SK-N-SH (cell line): Measurements from ENCODE around the gene SPAG8. TPM values are rescaled to one million over a fixed set of nuclear protein-coding genes. Genes with fewer than 3 reads are reported as not detected.

ENCODE experiments used
- CTCF ChIA-PET: fragments of 300-600, 350-600 bp; formaldehyde crosslinking; extraction: SDS; loops from one replicate; lab custom pipeline; 2021; lab: Yijun Ruan, JAX
- POLR2A ChIA-PET: fragments of 350-600 bp; sonication (Branson Sonifier 250); formaldehyde crosslinking; extraction: SDS; loops from one replicate; lab custom pipeline; 2020; ENCODE audit warnings: antibody characterized with exemption, inconsistent platforms; lab: Yijun Ruan, JAX
- DNase-seq: peaks from one replicate; pipeline ENCODE4 v3.0.0; 2012
- H2AFZ ChIP-seq: fragments of 200-600 bp; sonication (generic); 2 replicates; pipeline ENCODE4 v1.8.1; 2016; ENCODE audit warnings: antibody characterized with exemption, mild to moderate bottlenecking, low read depth
- H3F3A ChIP-seq: fragments of 200-600 bp; sonication (generic); replicated peaks from 2 replicates; pipeline ENCODE3; 2016; ENCODE audit warnings: antibody characterized with exemption, mild to moderate bottlenecking; ENCODE audit not compliant: insufficient read depth
- H3K27ac ChIP-seq, 2 experiments: fragments of 200-500 bp in 1 of 2; fragments of 200-600 bp in 1 of 2; sonication (Bioruptor generic) in 1 of 2; sonication (generic), shearing (Covaris generic) in 1 of 2; 2 replicates each; pipeline versions ENCODE4 v1.5.1 to v1.6.1; 2014 to 2016; ENCODE audit warnings: low read depth in 2 of 2, inconsistent platforms in 1 of 2, low read length in 1 of 2, mild to moderate bottlenecking in 1 of 2, mixed read lengths in 1 of 2
- H3K27me3 ChIP-seq: fragments of 200-600 bp; sonication (generic), shearing (Covaris generic); 2 replicates; pipeline ENCODE4 v1.6.1; 2016; ENCODE audit warnings: mixed run types; ENCODE audit not compliant: insufficient read depth
- H3K36me3 ChIP-seq, 2 experiments: fragments of 200-500 bp in 1 of 2; fragments of 200-600 bp in 1 of 2; sonication (Bioruptor generic) in 1 of 2; sonication (generic) in 1 of 2; replicated peaks in 1 of 2; 2 replicates each; pipeline versions ENCODE3 to v1.5.1; 2014 to 2016; ENCODE audit warnings: low read length in 1 of 2, mild to moderate bottlenecking in 1 of 2; ENCODE audit not compliant: insufficient read depth in 2 of 2, control insufficient read depth in 1 of 2
- H3K4me1 ChIP-seq, 2 experiments: fragments of 200-500 bp in 1 of 2; fragments of 200-600 bp in 1 of 2; sonication (Bioruptor generic) in 1 of 2; sonication (generic), shearing (Covaris generic) in 1 of 2; 2 replicates each; pipeline versions ENCODE4 v1.5.1 to v1.6.1; 2014 to 2016; ENCODE audit warnings: low read depth in 1 of 2, low read length in 1 of 2, mixed run types in 1 of 2; ENCODE audit not compliant: insufficient read depth in 2 of 2, control insufficient read depth in 1 of 2
- H3K4me2 ChIP-seq: fragments of 200-600 bp; sonication (generic), shearing (Covaris generic); 2 replicates; pipeline ENCODE4 v1.6.1; 2017; ENCODE audit warnings: mixed run types
- H3K4me3 ChIP-seq, 2 experiments: fragments of 200-500 bp in 1 of 2; fragments of 200-600 bp in 1 of 2; sonication (Bioruptor generic) in 1 of 2; sonication (generic), shearing (Covaris generic) in 1 of 2; 2 replicates each; pipeline versions ENCODE4 v1.5.1 to v1.8.1; 2014 to 2016; ENCODE audit warnings: low read depth in 2 of 2, inconsistent platforms in 1 of 2, low read length in 1 of 2, mild to moderate bottlenecking in 1 of 2, mixed read lengths in 1 of 2, moderate library complexity in 1 of 2
- H3K79me2 ChIP-seq: fragments of 200-600 bp; sonication (generic); 2 replicates; pipeline ENCODE4 v1.8.1; 2017; ENCODE audit warnings: mild to moderate bottlenecking; ENCODE audit not compliant: insufficient read depth
- H3K9ac ChIP-seq: fragments of 200-600 bp; sonication (generic); 2 replicates; pipeline ENCODE4 v1.6.1; 2017; ENCODE audit warnings: mixed run types
- H3K9me2 ChIP-seq: fragments of 200-600 bp; sonication (generic); 2 replicates; pipeline ENCODE4 v1.6.1; 2017; ENCODE audit warnings: mixed run types
- H3K9me3 ChIP-seq: fragments of 200-600 bp; sonication (generic); 2 replicates; pipeline ENCODE4 v1.6.1; 2017; ENCODE audit warnings: mixed run types, mild to moderate bottlenecking, moderate library complexity
- H4K20me1 ChIP-seq: fragments of 200-600 bp; sonication (generic); 2 replicates; pipeline ENCODE4 v1.6.1; 2017; ENCODE audit warnings: mild to moderate bottlenecking, mixed run types; ENCODE audit not compliant: insufficient read depth
- CHD2 ChIP-seq: fragments of 150-350 bp; IDR thresholded peaks from 2 replicates; pipeline ENCODE4 v1.6.1; 2018; ENCODE audit warnings: low read length; ENCODE audit not compliant: partially characterized antibody
- EP300 ChIP-seq, 2 experiments: IDR thresholded peaks; 2 replicates each; pipeline versions ENCODE4 v1.4.0 to v1.6.1; 2012; ENCODE audit warnings: borderline replicate concordance in 1 of 2, low read depth in 1 of 2, low read length in 1 of 2
- GATA2 ChIP-seq: sonication (generic); formaldehyde crosslinking; IDR thresholded peaks from 2 replicates; pipeline ENCODE4 v1.5.0; 2020; ENCODE audit warnings: mild to moderate bottlenecking, missing genetic modification reagents
- JUND ChIP-seq: IDR thresholded peaks from 2 replicates; pipeline ENCODE4 v1.4.0; 2012
- MEF2A ChIP-seq: IDR thresholded peaks from 2 replicates; pipeline ENCODE4 v1.4.0; 2012; ENCODE audit warnings: low read depth, borderline replicate concordance
- MXI1 ChIP-seq: IDR thresholded peaks from 2 replicates; pipeline ENCODE4 v1.6.1; 2012; ENCODE audit warnings: mild to moderate bottlenecking, low read depth, low read length, improper control_type of control experiment
- PBX3 ChIP-seq: IDR thresholded peaks from 2 replicates; pipeline ENCODE4; 2012
- POLR2AphosphoS5 ChIP-seq: IDR thresholded peaks from 2 replicates; pipeline ENCODE4 v1.6.1; 2012; ENCODE audit warnings: low read depth, low read length
- RAD21 ChIP-seq: IDR thresholded peaks from 2 replicates; pipeline ENCODE4 v1.6.1; 2012; ENCODE audit warnings: mild to moderate bottlenecking, low read length
- REST ChIP-seq: IDR thresholded peaks from 2 replicates; pipeline ENCODE4 v1.6.1; 2012; ENCODE audit warnings: mild to moderate bottlenecking, low read depth, low read length, moderate library complexity
- RXRA ChIP-seq: IDR thresholded peaks from 2 replicates; pipeline ENCODE4 v1.4.0; 2012; ENCODE audit warnings: low read depth, mild to moderate bottlenecking, borderline replicate concordance
- SIN3A ChIP-seq: IDR thresholded peaks from 2 replicates; pipeline ENCODE4 v1.6.1; 2012; ENCODE audit warnings: low read depth, mild to moderate bottlenecking, low read length, moderate library complexity, borderline replicate concordance
- TEAD4 ChIP-seq: IDR thresholded peaks from 2 replicates; pipeline ENCODE4 v1.4.0; 2012; ENCODE audit warnings: mild to moderate bottlenecking, borderline replicate concordance; ENCODE audit not compliant: insufficient read depth
- YY1 ChIP-seq: IDR thresholded peaks from 2 replicates; pipeline ENCODE4 v1.4.0; 2012; ENCODE audit warnings: low read depth, mild to moderate bottlenecking
- ZBTB33 ChIP-seq: IDR thresholded peaks from 2 replicates; pipeline ENCODE4 v1.4.0; 2012; ENCODE audit warnings: low read depth, borderline replicate concordance
- WGBS: methylation state at CpG from one replicate; pipeline ENCODE4 v1.1.6; 2017; ENCODE audit warnings: low lambda C conversion rate; 5-methylcytosine and 5-hydroxymethylcytosine counted together
- polyA plus RNA-seq, 3 experiments: library from polyadenylated mRNA; depleted of rRNA; stranded (reverse); fragments of >200 nt; gene quantifications; 2 replicates each; pipeline ENCODE4 v1.2.3, GENCODE V29; 2012
- TF ChIP-seq, protein P1 (sequence below): fragments of 150-350 bp; IDR thresholded peaks from 2 replicates; pipeline ENCODE4 v1.6.1; 2017; ENCODE audit warnings: antibody characterized with exemption, low read length, low read depth, borderline replicate concordance

The SPAG8 gene
- polyA plus RNA-seq, 1 of the 3 experiments (the other 2 are of a cell fraction), result 1.5 TPM

- no peak for TF ChIP-seq PBX3
- TF ChIP-seq CHD2, result no peak
- TF ChIP-seq GATA2, result no peak
- TF ChIP-seq JUND, result no peak
- no peak for TF ChIP-seq TEAD4
- TF ChIP-seq SIN3A, result no peak
- no peak for TF ChIP-seq MXI1
- TF ChIP-seq RAD21, result no peak
Observed at GRCh38 chr9:35811381-35812024, 559 bp downstream of the SPAG8 start (continued).

DNA sequence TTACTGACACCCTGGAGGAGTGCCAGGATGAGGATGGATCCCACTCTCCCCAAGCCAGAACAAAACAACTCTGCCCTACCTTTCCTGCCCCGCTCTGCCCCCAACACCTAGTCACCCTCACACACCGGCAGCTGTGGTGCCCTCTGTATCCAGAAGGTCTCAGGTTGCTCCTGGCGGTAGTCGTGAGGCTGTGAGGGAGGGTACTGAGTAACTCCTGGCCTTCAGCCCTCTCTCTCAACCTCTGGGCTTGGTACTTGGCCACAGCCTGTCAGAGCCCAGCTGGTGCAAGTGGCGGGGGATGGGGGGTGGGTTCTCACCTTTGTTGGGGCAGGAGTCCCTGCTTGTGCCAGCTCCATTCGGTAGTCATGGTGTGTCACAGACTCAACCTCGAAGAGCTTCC is 1.9 kb downstream of the SPAG8 start:
- Histone ChIP-seq H3F3A (peaks cover 19% of the 10 kb centered on the region), H3K4me2 (no peak overlapping the region), H3K9me2 (no peaks in the 10 kb centered on the region), H3K4me3 (no peak overlapping the region), H3K79me2 (peaks cover 8% of the 10 kb centered on the region; the same call in 1 of the 2 replicates), H4K20me1 (no peaks in the 10 kb centered on the region), H3K27me3 (no peaks in the 10 kb centered on the region), H2AFZ (no peak overlapping the region), H3K4me1 (peaks cover 7 to 30% of the 10 kb centered on the region in 2 experiments; a peak in 3 of 4 replicates), H3K27ac (no peak overlapping the region), H3K36me3 (peaks cover 0 to 29% of the 10 kb centered on the region in 2 experiments), H3K9ac (no peak overlapping the region), H3K9me3 (no peaks in the 10 kb centered on the region)
- WGBS, result 94% methylated on average over 6 of the region's 7 CpGs
- ChIA-PET POLR2A (no interaction called here), CTCF (interaction anchor here (5.6 kb wide), 1 partner anchor 21 kb away, joined by 44 read pairs; no protein-coding TSS in a partner anchor)
- TF ChIP-seq EP300 (IDR thresholded peaks at IDR 0.05; ENCODE audit: borderline replicate concordance in 1 of 2, low read depth in 1 of 2, low read length in 1 of 2) (no peak), POLR2AphosphoS5 (no peak), MEF2A (no peak), REST (no peak), CHD2 (no peak), ZBTB33 (no peak), YY1 (no peak), RXRA (no peak)
- TF ChIP-seq, protein P1, sequence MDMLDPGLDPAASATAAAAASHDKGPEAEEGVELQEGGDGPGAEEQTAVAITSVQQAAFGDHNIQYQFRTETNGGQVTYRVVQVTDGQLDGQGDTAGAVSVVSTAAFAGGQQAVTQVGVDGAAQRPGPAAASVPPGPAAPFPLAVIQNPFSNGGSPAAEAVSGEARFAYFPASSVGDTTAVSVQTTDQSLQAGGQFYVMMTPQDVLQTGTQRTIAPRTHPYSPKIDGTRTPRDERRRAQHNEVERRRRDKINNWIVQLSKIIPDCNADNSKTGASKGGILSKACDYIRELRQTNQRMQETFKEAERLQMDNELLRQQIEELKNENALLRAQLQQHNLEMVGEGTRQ, result no peak
- DNase-seq, result no peak
